ENCODE measurements around the gene BEST2.

BEST2 gene

GRCh38 chr19:12778905-12779161, 27.2 kb downstream of the BEST2 start:
- no peaks in the 10 kb centered on the region for H3K79me2 ChIP-seq (ENCODE audit: low read length)
- TF ChIP-seq, protein P1, sequence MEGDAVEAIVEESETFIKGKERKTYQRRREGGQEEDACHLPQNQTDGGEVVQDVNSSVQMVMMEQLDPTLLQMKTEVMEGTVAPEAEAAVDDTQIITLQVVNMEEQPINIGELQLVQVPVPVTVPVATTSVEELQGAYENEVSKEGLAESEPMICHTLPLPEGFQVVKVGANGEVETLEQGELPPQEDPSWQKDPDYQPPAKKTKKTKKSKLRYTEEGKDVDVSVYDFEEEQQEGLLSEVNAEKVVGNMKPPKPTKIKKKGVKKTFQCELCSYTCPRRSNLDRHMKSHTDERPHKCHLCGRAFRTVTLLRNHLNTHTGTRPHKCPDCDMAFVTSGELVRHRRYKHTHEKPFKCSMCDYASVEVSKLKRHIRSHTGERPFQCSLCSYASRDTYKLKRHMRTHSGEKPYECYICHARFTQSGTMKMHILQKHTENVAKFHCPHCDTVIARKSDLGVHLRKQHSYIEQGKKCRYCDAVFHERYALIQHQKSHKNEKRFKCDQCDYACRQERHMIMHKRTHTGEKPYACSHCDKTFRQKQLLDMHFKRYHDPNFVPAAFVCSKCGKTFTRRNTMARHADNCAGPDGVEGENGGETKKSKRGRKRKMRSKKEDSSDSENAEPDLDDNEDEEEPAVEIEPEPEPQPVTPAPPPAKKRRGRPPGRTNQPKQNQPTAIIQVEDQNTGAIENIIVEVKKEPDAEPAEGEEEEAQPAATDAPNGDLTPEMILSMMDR (IDR thresholded peaks at IDR 0.05; ENCODE audit: low read length) = no peak
- TF ChIP-seq EZH2phosphoT487 (IDR thresholded peaks at IDR 0.05; ENCODE audit: low read length) (no peak), EZH2 (optimal IDR thresholded peaks at IDR 0.05; ENCODE audit: low read depth, low read length) (no peak)
- H3K9me2 ChIP-seq (replicated peaks; ENCODE audit: insufficient read depth, low read length) = no peaks in the 10 kb centered on the region
- no peaks in the 10 kb centered on the region for H3K27me3 ChIP-seq (replicated peaks; ENCODE audit: insufficient read depth, low read length)
- peak overlapping the region; percentile 99; the same call in 1 of the 2 replicates for H3K4me2 ChIP-seq (ENCODE audit: low read depth, low read length)
- H3K9me3 ChIP-seq (replicated peaks; ENCODE audit: insufficient read depth, low read length) = no peaks in the 10 kb centered on the region
- no peak overlapping the region for H3K9ac ChIP-seq (ENCODE audit: low read length)
- no peak for DNase-seq
- no peak overlapping the region for H3K27ac ChIP-seq (ENCODE audit: low read length)
- no peak overlapping the region for H3K4me3 ChIP-seq (ENCODE audit: low read length)
- H2AFZ ChIP-seq (ENCODE audit: low read length) = peak overlapping the region; percentile 99
- H4K20me1 ChIP-seq (ENCODE audit: insufficient read depth, low read length) = no peaks in the 10 kb centered on the region
- peaks cover 21% of the 10 kb centered on the region for H3K4me1 ChIP-seq (ENCODE audit: low read length)
- H3K36me3 ChIP-seq (replicated peaks; ENCODE audit: insufficient read depth, low read length) = no peaks in the 10 kb centered on the region
- H3F3A ChIP-seq (ENCODE audit: insufficient read depth, low read length) = peaks cover 12% of the 10 kb centered on the region

GRCh38 chr19:12779162-12779993, 27.8 kb downstream of the BEST2 start:
- H3K9me3 ChIP-seq (replicated peaks; ENCODE audit: insufficient read depth, low read length) = no peaks in the 10 kb centered on the region
- no peak for DNase-seq
- H3K4me1 ChIP-seq (ENCODE audit: low read length) = peaks cover 20% of the 10 kb centered on the region
- no peaks in the 10 kb centered on the region for H3K27me3 ChIP-seq (replicated peaks; ENCODE audit: insufficient read depth, low read length)
- no peak overlapping the region for H3K27ac ChIP-seq (ENCODE audit: low read length)
- no peak overlapping the region for H3K9ac ChIP-seq (ENCODE audit: low read length)
- no peaks in the 10 kb centered on the region for H4K20me1 ChIP-seq (ENCODE audit: insufficient read depth, low read length)
- H3K4me2 ChIP-seq (ENCODE audit: low read depth, low read length) = no peak overlapping the region
- TF ChIP-seq EZH2phosphoT487 (IDR thresholded peaks at IDR 0.05; ENCODE audit: low read length) (no peak), EZH2 (optimal IDR thresholded peaks at IDR 0.05; ENCODE audit: low read depth, low read length) (no peak)
- TF ChIP-seq, protein P1 (IDR thresholded peaks at IDR 0.05; ENCODE audit: low read length) = no peak
- H3K79me2 ChIP-seq (ENCODE audit: low read length) = no peaks in the 10 kb centered on the region
- H3K9me2 ChIP-seq (replicated peaks; ENCODE audit: insufficient read depth, low read length) = no peaks in the 10 kb centered on the region
- H2AFZ ChIP-seq (ENCODE audit: low read length) = no peak overlapping the region
- peaks cover 14% of the 10 kb centered on the region for H3F3A ChIP-seq (ENCODE audit: insufficient read depth, low read length)
- H3K36me3 ChIP-seq (replicated peaks; ENCODE audit: insufficient read depth, low read length) = no peaks in the 10 kb centered on the region
- no peak overlapping the region for H3K4me3 ChIP-seq (ENCODE audit: low read length)

DNA sequence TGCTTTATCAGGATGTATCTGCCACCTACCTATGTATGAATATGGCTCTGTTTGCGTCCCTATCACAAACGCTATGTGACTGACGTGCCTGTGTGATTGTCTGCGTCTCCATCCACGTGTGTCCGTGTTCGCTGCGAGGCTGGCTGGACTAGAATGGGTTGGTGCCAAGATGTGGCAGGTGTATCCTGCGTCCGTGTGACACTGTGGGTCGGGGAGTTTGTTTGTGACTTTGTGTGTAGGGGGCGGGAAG, 30.5 kb downstream of the BEST2 start:
- no peaks in the 10 kb centered on the region for H3K79me2 ChIP-seq (ENCODE audit: low read length)
- DNase-seq = no peak
- no peaks in the 10 kb centered on the region for H3K36me3 ChIP-seq (replicated peaks; ENCODE audit: insufficient read depth, low read length)
- peak overlapping the region; percentile 78 for H2AFZ ChIP-seq (ENCODE audit: low read length)
- H3K4me2 ChIP-seq (ENCODE audit: low read depth, low read length) = peak overlapping the region; percentile 93
- H3F3A ChIP-seq (ENCODE audit: insufficient read depth, low read length) = peaks cover 13% of the 10 kb centered on the region
- no peaks in the 10 kb centered on the region for H4K20me1 ChIP-seq (ENCODE audit: insufficient read depth, low read length)
- TF ChIP-seq EZH2phosphoT487 (IDR thresholded peaks at IDR 0.05; ENCODE audit: low read length) (no peak), EZH2 (optimal IDR thresholded peaks at IDR 0.05; ENCODE audit: low read depth, low read length) (no peak)
- TF ChIP-seq, protein P1 (IDR thresholded peaks at IDR 0.05; ENCODE audit: low read length) = no peak
- peak overlapping the region; percentile 34; the same call in 1 of the 2 replicates for H3K9ac ChIP-seq (ENCODE audit: low read length)
- H3K27me3 ChIP-seq (replicated peaks; ENCODE audit: insufficient read depth, low read length) = no peaks in the 10 kb centered on the region
- no peak overlapping the region for H3K27ac ChIP-seq (ENCODE audit: low read length)
- H3K9me3 ChIP-seq (replicated peaks; ENCODE audit: insufficient read depth, low read length) = no peaks in the 10 kb centered on the region
- peak overlapping the region; percentile 64 for H3K4me3 ChIP-seq (ENCODE audit: low read length)
- peaks cover 12% of the 10 kb centered on the region for H3K4me1 ChIP-seq (ENCODE audit: low read length)
- no peaks in the 10 kb centered on the region for H3K9me2 ChIP-seq (replicated peaks; ENCODE audit: insufficient read depth, low read length)

All from MM.1S (cell line).